WTC11 (cell line): ENCODE data around the gene PI3. TPM values are rescaled to one million over a fixed set of nuclear protein-coding genes. Genes with fewer than 3 reads are reported as not detected.

ENCODE experiments used
- ATAC-seq: fragments of 200-7000 bp; cut with Tn5 transposase; 2 replicates; pipeline ENCODE4 v1.10.0; 2021; ENCODE audit warnings: mild to moderate bottlenecking, moderate library complexity
- CTCF ChIA-PET: fragments of 300-600 bp; sonication (Branson Sonifier 250); formaldehyde crosslinking; loops from one replicate; lab custom pipeline; 2021; ENCODE audit warnings: antibody characterized with exemption; lab: Charles Lee
- POLR2A ChIA-PET: fragments of 350-600 bp; sonication (Branson Sonifier 250); formaldehyde crosslinking; loops from one replicate; lab custom pipeline; 2021; ENCODE audit warnings: antibody characterized with exemption; lab: Charles Lee
- DNase-seq: peaks from one replicate; pipeline ENCODE4 v3.0.0; 2021; ENCODE audit warnings: low spot score
- H3K27ac Mint-ChIP-seq: 2 replicates; pipeline ENCODE4 v1.8.0; 2021; ENCODE audit warnings: mixed read lengths
- H3K27me3 Mint-ChIP-seq: 2 replicates; pipeline ENCODE4 v1.8.0; 2021; ENCODE audit warnings: low read depth, mild to moderate bottlenecking, moderate library complexity, mixed read lengths
- H3K36me3 Mint-ChIP-seq: 2 replicates; pipeline ENCODE4 v1.8.0; 2021; ENCODE audit warnings: mixed read lengths
- H3K4me1 Mint-ChIP-seq: 2 replicates; pipeline ENCODE4 v1.8.0; 2022; ENCODE audit warnings: mixed read lengths
- H3K4me3 Mint-ChIP-seq: 2 replicates; pipeline ENCODE4 v1.8.0; 2021; ENCODE audit warnings: mild to moderate bottlenecking, moderate library complexity, mixed read lengths
- H3K9me3 Mint-ChIP-seq: 2 replicates; pipeline ENCODE4 v1.8.0; 2021; ENCODE audit warnings: mixed read lengths
- AR ChIP-seq: fragments of 250-450 bp; sonication (Bioruptor Pico); IDR thresholded peaks from 2 replicates; pipeline ENCODE4 v1.9.0; 2021; ENCODE audit warnings: mild to moderate bottlenecking
- CBFB ChIP-seq: sonication (generic); formaldehyde crosslinking; IDR thresholded peaks from 2 replicates; pipeline ENCODE4 v1.8.1; 2022; ENCODE audit warnings: mild to moderate bottlenecking, low read depth, missing genetic modification reagents
- EMX1 ChIP-seq: fragments of 250-450 bp; sonication (Bioruptor Pico); IDR thresholded peaks from 2 replicates; pipeline ENCODE4 v1.8.0; 2021; ENCODE audit warnings: mild to moderate bottlenecking
- ETV6 ChIP-seq: sonication (generic); formaldehyde crosslinking; IDR thresholded peaks from 2 replicates; pipeline ENCODE4 v1.8.1; 2022; ENCODE audit warnings: mild to moderate bottlenecking, missing genetic modification reagents
- PRDM15 ChIP-seq: sonication (generic); formaldehyde crosslinking; IDR thresholded peaks from 2 replicates; pipeline ENCODE4 v1.8.0; 2022; ENCODE audit warnings: missing genetic modification reagents
- PREB ChIP-seq: sonication (generic); formaldehyde crosslinking; IDR thresholded peaks from 2 replicates; pipeline ENCODE4 v1.8.1; 2022; ENCODE audit warnings: mild to moderate bottlenecking, missing genetic modification reagents, moderate library complexity, borderline replicate concordance
- RELA ChIP-seq: sonication (generic); formaldehyde crosslinking; IDR thresholded peaks from 2 replicates; pipeline ENCODE4 v1.8.1; 2022; ENCODE audit warnings: missing genetic modification reagents, mild to moderate bottlenecking, borderline replicate concordance
- SP1 ChIP-seq: sonication (generic); formaldehyde crosslinking; conservative IDR thresholded peaks from 2 replicates; pipeline ENCODE4 v1.8.1; 2022; ENCODE audit warnings: missing genetic modification reagents
- TP53 ChIP-seq: sonication (generic); formaldehyde crosslinking; IDR thresholded peaks from 2 replicates; pipeline ENCODE4 v1.8.1; 2023; ENCODE audit warnings: mild to moderate bottlenecking, missing genetic modification reagents
- ZNF317 ChIP-seq: sonication (generic); formaldehyde crosslinking; IDR thresholded peaks from 2 replicates; pipeline ENCODE4 v1.8.1; 2023; ENCODE audit warnings: low read depth, mild to moderate bottlenecking, moderate library complexity, missing genetic modification reagents, borderline replicate concordance
- ZNF396 ChIP-seq: fragments of 250-450 bp; sonication (Bioruptor Pico); IDR thresholded peaks from 2 replicates; pipeline ENCODE4 v1.8.0; 2021; ENCODE audit warnings: mild to moderate bottlenecking, moderate library complexity, borderline replicate concordance
- ZNF532 ChIP-seq: fragments of 250-450 bp; sonication (Bioruptor Pico); IDR thresholded peaks from 2 replicates; pipeline ENCODE4 v1.9.0; 2021; ENCODE audit warnings: mild to moderate bottlenecking, borderline replicate concordance
- ZSCAN18 ChIP-seq: fragments of 250-450 bp; sonication (Bioruptor Pico); IDR thresholded peaks from 2 replicates; pipeline ENCODE4 v2.1.2; 2022; ENCODE audit warnings: mild to moderate bottlenecking, moderate library complexity
- total RNA-seq: library from RNA; stranded (reverse); gene quantifications from 3 replicates; pipeline ENCODE4 v1.2.3, GENCODE V29; 2021
- TF ChIP-seq, protein P1 (sequence below): sonication (generic); formaldehyde crosslinking; IDR thresholded peaks from 2 replicates; pipeline ENCODE4 v1.8.1; 2023; ENCODE audit warnings: mild to moderate bottlenecking, missing genetic modification reagents, moderate library complexity

The PI3 gene
- total RNA-seq, 1 experiment from 2014 or later = not detected

DNA sequence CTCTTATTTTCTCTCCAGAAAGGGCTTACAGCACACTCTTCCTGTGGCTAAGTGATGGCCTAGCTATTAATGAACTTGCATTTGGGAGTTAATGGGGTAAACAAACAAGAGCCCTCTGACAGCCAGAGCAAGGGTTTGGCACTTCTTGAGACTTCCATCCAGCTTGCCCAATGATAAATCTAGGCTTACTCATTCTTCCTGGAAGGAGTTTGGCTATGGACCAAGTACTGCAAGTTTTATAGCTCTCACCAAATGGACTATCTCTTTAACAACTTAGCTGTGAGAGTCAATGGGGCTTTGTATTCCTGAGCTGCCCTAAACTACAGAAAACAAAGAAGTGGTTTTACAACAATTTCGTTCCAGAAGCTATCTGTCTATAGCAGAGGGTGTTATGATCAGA is 16.7 kb upstream of the PI3 start:
- no peak for ATAC-seq
- no peak overlapping the region for H3K27ac Mint-ChIP-seq
- no peak for DNase-seq
- H3K9me3 Mint-ChIP-seq = peaks cover 55% of the 10 kb centered on the region
- TF ChIP-seq RELA (CRISPR knock-in tag) = no peak
- no peak for TF ChIP-seq ZNF532
- TF ChIP-seq, all 79 proteins: peak for 0
- H3K27me3 Mint-ChIP-seq = peaks cover 31% of the 10 kb centered on the region
- POLR2A ChIA-PET = no interaction called here
- CTCF ChIA-PET = interaction anchor here (1.0 to 2.2 kb wide), 3 partner anchors 19 to 154 kb away, joined by 4 to 11 read pairs (median 5); no protein-coding TSS in a partner anchor
- H3K4me1 Mint-ChIP-seq = no peaks in the 10 kb centered on the region
- H3K4me3 Mint-ChIP-seq = no peak overlapping the region
- peaks cover 9% of the 10 kb centered on the region; the same call in 1 of the 2 replicates for H3K36me3 Mint-ChIP-seq

DNA sequence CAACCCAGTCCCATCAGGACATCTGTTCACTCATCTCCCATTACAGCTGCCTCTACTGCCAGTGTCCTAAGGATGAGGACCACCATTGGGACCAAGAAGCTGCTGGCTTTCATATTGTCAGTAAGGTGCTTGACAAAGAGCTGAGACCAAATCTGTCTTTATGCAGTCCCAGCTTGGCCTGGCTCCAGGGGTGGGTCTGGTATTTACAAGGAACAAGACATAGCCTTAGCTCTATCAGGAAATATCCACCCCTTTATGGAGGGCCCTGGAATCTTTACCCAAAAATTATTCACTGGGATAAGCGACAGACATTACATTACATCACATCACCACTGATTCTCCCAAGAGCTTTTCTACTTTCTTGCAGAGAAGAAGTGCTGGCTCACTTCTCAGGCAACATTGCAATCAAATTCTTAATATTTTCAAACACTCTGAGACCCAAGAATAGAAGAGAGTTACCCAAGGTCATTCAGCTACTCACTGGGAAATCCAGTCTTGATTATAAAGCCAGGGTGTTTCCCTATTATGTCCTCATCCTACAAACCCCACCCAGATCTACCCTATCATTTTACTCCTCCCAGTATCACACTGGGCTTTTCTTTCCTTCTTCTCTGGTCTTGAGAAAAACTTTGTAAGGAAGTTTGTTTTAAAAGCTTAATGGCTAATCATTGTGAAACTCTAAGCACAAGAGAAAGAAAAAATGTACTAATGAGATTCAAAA is 11.5 kb upstream of the PI3 start:
- H3K9me3 Mint-ChIP-seq = peaks cover 77% of the 10 kb centered on the region

DNA sequence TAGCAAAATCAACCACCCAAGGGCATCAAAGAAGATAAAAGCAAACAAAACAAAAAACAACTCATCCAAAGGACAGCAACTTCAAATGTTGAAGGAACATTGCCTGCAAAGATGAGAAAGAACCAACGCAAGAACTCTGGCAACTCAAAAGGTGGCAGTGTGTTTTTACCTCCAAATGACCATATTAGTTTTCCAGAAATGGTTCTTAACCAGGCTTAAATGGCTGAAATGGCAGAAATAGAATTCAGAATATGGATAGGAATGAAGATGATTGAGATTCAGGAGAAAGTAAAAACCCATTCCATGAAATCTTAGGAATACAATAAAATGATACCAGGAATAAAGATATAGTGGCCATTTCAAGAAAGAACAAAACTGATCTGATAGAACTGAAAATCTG is 9.8 kb upstream of the PI3 start:
- POLR2A ChIA-PET = no interaction called here
- Mint-ChIP-seq H3K4me1 (no peaks in the 10 kb centered on the region), H3K36me3 (no peaks in the 10 kb centered on the region), H3K27ac (no peak overlapping the region), H3K27me3 (peaks cover 48% of the 10 kb centered on the region), H3K4me3 (no peak overlapping the region), H3K9me3 (peaks cover 64% of the 10 kb centered on the region)
- DNase-seq (no peak), ATAC-seq (no peak)
- CTCF ChIA-PET = no interaction called here
- TF ChIP-seq EMX1 (no peak), ZNF396 (CRISPR knock-in tag) (no peak), PREB (CRISPR knock-in tag) (no peak), SP1 (CRISPR knock-in tag) (no peak), ZNF317 (no peak), RELA (CRISPR knock-in tag) (no peak), CBFB (no peak), TP53 (CRISPR knock-in tag) (no peak), AR (no peak), ZSCAN18 (CRISPR knock-in tag) (no peak), PRDM15 (CRISPR knock-in tag) (no peak)
- TF ChIP-seq, protein P1, sequence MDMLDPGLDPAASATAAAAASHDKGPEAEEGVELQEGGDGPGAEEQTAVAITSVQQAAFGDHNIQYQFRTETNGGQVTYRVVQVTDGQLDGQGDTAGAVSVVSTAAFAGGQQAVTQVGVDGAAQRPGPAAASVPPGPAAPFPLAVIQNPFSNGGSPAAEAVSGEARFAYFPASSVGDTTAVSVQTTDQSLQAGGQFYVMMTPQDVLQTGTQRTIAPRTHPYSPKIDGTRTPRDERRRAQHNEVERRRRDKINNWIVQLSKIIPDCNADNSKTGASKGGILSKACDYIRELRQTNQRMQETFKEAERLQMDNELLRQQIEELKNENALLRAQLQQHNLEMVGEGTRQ (CRISPR knock-in tag) = no peak

More for the DNA sequence above, 11.5 kb upstream of the PI3 start:
- ChIA-PET CTCF (interaction anchor here (1.2 to 2.8 kb wide), 4 partner anchors 25 to 149 kb away, joined by 3 to 9 read pairs (median 4); no protein-coding TSS in a partner anchor), POLR2A (no interaction called here)
- peaks cover 9% of the 10 kb centered on the region; the same call in 1 of the 2 replicates for H3K36me3 Mint-ChIP-seq
- H3K27ac Mint-ChIP-seq = no peak overlapping the region
- peaks cover 46% of the 10 kb centered on the region for H3K27me3 Mint-ChIP-seq
- ATAC-seq (no peak), DNase-seq (no peak)
- H3K4me3 Mint-ChIP-seq = no peak overlapping the region
- H3K4me1 Mint-ChIP-seq = no peaks in the 10 kb centered on the region
- no peak for TF ChIP-seq ETV6
